GM18505 (cell line): ENCODE measurements around the gene WASF2.

Experiments used
- ATAC-seq: cut with Tn5 transposase; IDR thresholded peaks from one replicate; pipeline ENCODE4 v1.9.1; 2021; ENCODE audit not compliant: unreplicated experiment
- POLR2A ChIP-seq: IDR thresholded peaks from 4 replicates; pipeline ENCODE4 v1.6.1; 2011; ENCODE audit warnings: borderline replicate concordance; ENCODE audit not compliant: insufficient read depth, insufficient read length; ENCODE audit errors: extremely low read depth

The WASF2 gene

DNA sequence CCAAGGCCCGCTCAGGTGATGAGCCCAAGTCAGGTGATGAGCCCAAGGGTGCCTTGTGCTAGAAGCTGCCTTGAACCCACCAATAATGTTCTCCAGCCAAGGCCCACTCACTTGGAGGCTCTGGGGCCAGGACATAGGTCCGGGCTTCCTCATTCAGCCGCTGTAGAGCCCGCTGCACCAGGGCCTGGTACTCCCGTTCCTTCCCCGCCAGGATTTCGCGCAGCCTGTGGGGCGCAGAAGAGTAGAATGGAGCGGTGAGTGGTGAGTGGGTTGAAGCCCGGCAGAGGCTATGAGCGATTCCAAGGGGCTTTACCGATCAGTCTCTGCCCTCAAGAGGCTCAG lies 133.7 kb downstream of the WASF2 start:
- ATAC-seq, result no peak
- TF ChIP-seq POLR2A, result no peak

DNA sequence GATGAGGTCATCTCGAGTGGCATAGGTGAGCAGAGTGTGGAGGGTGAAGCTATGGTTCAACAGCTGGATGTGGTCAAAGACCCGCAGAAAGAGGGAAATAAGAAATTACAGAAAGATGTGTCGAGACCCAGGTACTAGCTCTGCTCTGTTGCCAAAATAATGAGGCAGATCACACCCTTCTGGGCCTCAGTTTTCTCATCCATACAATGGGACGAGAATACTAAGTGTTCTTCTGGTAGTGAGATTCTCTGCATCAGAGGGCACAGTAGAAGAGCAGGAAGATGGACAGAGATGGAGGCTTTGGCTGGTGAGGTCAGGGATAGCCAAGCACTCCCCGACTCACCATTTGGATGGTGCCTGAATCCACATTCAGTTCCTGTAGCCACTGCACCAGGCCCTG lies 134.3 kb downstream of the WASF2 start:
- no peak for ATAC-seq
- TF ChIP-seq POLR2A, result no peak
